Measurements from ENCODE around the gene NFASC. TPM values are rescaled to one million over a fixed set of nuclear protein-coding genes. Genes with fewer than 3 reads are reported as not detected.

NFASC gene
- 0.56 and 1.2 TPM in 2 replicates for total RNA-seq

DNA sequence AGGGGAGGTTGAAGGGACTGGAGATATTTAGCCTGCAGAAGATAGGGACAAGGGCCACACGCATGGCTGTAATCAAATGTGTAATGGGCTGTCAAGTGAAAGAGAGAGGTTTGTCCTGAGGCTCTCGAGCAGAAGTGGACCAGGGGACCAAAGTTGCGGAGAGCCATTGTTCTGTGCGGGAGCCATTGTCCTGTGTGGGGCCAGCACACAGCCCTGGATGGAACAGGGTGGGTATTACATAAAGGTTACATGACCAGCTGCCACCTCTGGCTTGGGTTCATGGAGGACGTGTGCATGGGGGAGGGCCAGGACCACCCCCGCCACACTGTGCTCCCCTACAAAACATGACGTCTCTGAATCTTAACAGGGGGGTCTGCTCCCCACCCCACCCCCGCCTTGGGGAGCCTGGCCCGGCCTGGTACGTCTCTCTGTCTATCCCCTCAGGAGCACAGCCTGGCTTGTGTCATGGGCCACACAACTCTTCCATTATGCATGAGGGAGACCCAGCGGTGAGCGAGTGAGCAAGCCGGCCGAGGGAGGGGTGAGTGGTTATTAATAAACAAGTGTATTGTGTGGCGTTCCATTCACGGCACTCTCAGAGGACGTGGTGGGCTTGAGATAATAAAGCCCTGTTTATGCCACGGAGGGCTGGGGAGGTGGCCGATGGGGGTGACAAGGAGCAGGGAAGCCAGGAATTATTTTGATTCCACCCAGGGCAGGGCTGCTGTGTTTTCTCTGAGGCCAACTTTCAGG is at the start of gene NFASC:
NFASC (plus strand) TSS at position 703 of the 753 bp plus-strand sequence. CDS start 73,454 bp downstream, outside the sequence.

DNA sequence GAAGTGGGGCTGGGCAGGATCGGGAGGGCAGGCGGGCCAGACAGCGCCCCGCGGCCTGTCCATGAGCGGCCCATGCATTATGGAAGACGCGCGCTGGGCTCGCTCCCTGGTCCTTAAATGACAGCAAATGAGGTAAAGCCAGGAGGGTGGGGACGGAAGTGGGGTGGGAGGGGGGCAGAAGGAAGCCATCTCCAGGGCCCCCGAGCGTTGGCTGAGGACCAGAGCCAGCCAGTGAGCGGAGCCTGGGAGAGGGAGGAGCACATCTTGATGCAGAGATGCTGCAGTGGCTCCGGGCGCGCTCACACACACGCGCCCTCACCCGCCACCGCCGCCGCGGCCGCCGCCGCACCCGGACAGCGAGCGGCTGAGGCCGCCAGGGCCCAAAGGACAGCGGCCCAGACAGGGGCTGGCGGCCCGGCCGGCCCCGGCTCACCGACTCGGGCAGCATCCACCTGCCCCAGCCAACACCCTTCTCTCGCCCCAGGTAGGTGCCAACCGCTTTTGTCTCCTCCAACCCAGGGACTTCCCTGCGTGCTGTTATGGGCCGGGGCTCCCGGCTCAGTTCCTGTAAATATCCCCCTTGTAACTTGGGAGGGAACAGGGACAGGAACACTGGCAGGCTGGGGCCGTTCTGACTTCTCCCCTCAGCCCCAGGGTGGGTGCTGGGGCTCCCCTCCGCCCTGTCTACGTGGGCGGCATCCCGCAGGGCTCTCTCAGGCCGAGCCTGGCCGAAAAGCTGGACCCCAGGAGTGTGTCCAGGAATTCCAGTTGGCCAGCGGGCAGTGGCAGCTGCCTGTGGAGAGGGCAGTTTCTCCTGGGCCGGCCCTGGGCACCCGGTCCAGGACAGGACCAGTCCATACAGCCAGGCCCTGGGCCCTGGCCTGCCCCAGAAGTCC is 172.5 kb downstream of the NFASC start, which contains the start of gene CNTN2:
CNTN2 (plus strand) TSS at position 302 of the 896 bp plus-strand sequence. CDS start 9,974 bp downstream, outside the sequence.

Other genes with a start within 250 kb of the NFASC start
- gene LRRN2, start 185.1 kb upstream of the NFASC start, total RNA-seq = under 0.01 TPM in 1 of 2 replicates, not detected in the other
- not detected in 2 replicates for gene CNTN2, start 172.3 kb downstream of the NFASC start, total RNA-seq
- 1.3 and 3.6 TPM in 2 replicates for gene TMEM81, start 213.6 kb downstream of the NFASC start, total RNA-seq

Data from epithelial cell of alveolus of lung (primary cell).